ENCODE data around the gene UBE2E1.

DNA sequence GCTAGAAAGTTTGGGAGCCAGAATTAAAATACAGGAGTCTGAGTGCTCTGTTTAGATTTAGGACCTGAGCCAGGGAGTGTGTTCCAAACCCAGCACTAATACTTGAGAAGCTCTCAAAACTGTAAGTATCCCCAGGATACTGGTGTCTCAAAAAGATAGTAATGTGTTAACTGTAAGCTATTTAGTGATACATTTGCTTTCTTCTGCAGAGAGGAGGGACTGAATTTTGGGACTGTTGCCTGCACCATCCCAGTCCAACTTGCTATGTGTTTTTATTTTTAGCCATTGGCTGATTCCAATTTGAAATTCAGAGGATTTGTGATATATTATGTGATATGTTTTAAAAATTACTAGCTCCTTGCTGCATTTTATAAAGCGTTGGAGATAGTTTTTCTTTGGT lies 31.5 kb downstream of the UBE2E1 start:
- TF ChIP-seq, protein P1, sequence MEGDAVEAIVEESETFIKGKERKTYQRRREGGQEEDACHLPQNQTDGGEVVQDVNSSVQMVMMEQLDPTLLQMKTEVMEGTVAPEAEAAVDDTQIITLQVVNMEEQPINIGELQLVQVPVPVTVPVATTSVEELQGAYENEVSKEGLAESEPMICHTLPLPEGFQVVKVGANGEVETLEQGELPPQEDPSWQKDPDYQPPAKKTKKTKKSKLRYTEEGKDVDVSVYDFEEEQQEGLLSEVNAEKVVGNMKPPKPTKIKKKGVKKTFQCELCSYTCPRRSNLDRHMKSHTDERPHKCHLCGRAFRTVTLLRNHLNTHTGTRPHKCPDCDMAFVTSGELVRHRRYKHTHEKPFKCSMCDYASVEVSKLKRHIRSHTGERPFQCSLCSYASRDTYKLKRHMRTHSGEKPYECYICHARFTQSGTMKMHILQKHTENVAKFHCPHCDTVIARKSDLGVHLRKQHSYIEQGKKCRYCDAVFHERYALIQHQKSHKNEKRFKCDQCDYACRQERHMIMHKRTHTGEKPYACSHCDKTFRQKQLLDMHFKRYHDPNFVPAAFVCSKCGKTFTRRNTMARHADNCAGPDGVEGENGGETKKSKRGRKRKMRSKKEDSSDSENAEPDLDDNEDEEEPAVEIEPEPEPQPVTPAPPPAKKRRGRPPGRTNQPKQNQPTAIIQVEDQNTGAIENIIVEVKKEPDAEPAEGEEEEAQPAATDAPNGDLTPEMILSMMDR (IDR thresholded peaks at IDR 0.05) = no peak
- no peak for TF ChIP-seq POLR2A (IDR thresholded peaks at IDR 0.05)

Measured in thyroid gland (tissue), 4 donors.